HG02588 (cell line): Measurements from ENCODE around the gene RANBP17.
"Not testable (repeated sequence)": the region's sequence is repeated elsewhere in the genome, so short reads cannot be mapped to it uniquely, and the experiment has no call there.

Experiments used
- ATAC-seq: cut with Tn5 transposase; IDR thresholded peaks from one replicate; pipeline ENCODE4 v1.9.1; 2021; ENCODE audit warnings: mild to moderate bottlenecking, moderate library complexity; ENCODE audit not compliant: unreplicated experiment

The RANBP17 gene

GRCh38 chr5:171283753-171284152 lies 421.9 kb downstream of the RANBP17 start:
- ATAC-seq, result no peak

GRCh38 chr5:171285465-171285864 lies 423.6 kb downstream of the RANBP17 start:
- ATAC-seq, result no peak

- ATAC-seq, result no peak
These were observed 426.2 kb downstream of the RANBP17 start for GRCh38 chr5:171288066-171288465.

- no peak for ATAC-seq
These were observed 429.6 kb downstream of the RANBP17 start for GRCh38 chr5:171291371-171291770.

GRCh38 chr5:171295299-171295698 lies 433.5 kb downstream of the RANBP17 start:
- ATAC-seq, result no peak

- no peak for ATAC-seq
These were observed 434.0 kb downstream of the RANBP17 start for GRCh38 chr5:171295801-171296200.

- ATAC-seq, result not testable (repeated sequence)
These were observed 436.1 kb downstream of the RANBP17 start for GRCh38 chr5:171297941-171298340.

GRCh38 chr5:171299228-171299627 lies 437.4 kb downstream of the RANBP17 start:
- ATAC-seq, result no peak

GRCh38 chr5:171299851-171300250 lies 438.0 kb downstream of the RANBP17 start:
- no peak for ATAC-seq

- no peak for ATAC-seq
These were observed 438.5 kb downstream of the RANBP17 start for GRCh38 chr5:171300358-171300757.

GRCh38 chr5:171306166-171306565 lies 444.3 kb downstream of the RANBP17 start:
- no peak for ATAC-seq

- no peak for ATAC-seq
These were observed 445.2 kb downstream of the RANBP17 start for GRCh38 chr5:171306781-171307591.

GRCh38 chr5:171307789-171308452 lies 446.1 kb downstream of the RANBP17 start:
- no peak for ATAC-seq

- ATAC-seq, result no peak
These were observed 446.8 kb downstream of the RANBP17 start, which contains the start of gene TLX3 for GRCh38 chr5:171308453-171309275. TLX3 (plus strand) TSS chr5:171309248; CDS start chr5:171309366, 118 bp downstream.

- ATAC-seq, result no peak
These were observed 447.7 kb downstream of the RANBP17 start for GRCh38 chr5:171309276-171310211.

- no peak for ATAC-seq
These were observed 448.5 kb downstream of the RANBP17 start for GRCh38 chr5:171310212-171310818.

- ATAC-seq, result no peak
These were observed 449.1 kb downstream of the RANBP17 start for GRCh38 chr5:171310819-171311321.

GRCh38 chr5:171311322-171312077 lies 449.7 kb downstream of the RANBP17 start:
- no peak for ATAC-seq
